ENCODE results near the gene BIRC5.

The BIRC5 gene

DNA sequence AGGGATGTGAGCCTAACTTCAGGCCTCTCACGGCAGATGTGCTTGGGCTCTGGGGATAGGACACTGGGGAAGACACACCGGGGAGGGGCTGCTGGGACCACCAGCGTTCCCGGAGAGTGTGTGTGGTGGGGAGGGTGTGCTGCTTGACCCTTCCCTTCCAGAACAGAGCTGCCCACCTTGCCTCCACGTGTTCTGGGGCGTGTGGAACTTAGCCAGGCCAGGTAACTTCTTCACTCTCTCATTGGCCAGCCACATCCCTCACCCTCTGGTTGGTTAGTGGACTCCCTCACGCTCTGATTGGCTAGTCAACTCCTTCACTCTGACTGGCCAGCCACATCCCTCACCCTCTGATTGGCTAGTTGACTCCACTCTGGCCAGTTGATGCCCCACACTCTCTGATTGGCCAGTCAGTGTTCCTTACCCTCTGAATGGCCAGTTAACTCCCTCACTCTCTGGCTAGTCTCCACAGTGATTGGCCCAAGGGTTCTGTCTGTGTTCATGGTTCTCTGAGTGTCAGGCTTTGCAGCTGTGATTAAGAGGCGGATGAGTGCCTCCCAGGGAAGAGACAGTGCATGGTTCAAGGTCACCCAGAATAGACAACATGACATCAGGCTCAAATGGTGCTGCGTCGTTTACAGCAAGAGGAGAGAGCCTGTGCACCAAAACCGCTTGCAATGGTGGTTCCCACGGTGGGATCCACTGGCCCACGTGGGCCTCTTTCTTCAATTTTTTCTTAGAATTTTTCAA, 27.4 kb downstream of the BIRC5 start:
- no peaks in the 10 kb centered on the region for H3K9me3 ChIP-seq
- no peaks in the 10 kb centered on the region for H3K36me3 ChIP-seq
- no peaks in the 10 kb centered on the region for H3K27me3 ChIP-seq
- no peak overlapping the region for H3K4me3 ChIP-seq
- intact Hi-C loops (cut with DNase I; ENCODE audit: low total_unique reads) = no loop called here
- TF ChIP-seq, protein P1, sequence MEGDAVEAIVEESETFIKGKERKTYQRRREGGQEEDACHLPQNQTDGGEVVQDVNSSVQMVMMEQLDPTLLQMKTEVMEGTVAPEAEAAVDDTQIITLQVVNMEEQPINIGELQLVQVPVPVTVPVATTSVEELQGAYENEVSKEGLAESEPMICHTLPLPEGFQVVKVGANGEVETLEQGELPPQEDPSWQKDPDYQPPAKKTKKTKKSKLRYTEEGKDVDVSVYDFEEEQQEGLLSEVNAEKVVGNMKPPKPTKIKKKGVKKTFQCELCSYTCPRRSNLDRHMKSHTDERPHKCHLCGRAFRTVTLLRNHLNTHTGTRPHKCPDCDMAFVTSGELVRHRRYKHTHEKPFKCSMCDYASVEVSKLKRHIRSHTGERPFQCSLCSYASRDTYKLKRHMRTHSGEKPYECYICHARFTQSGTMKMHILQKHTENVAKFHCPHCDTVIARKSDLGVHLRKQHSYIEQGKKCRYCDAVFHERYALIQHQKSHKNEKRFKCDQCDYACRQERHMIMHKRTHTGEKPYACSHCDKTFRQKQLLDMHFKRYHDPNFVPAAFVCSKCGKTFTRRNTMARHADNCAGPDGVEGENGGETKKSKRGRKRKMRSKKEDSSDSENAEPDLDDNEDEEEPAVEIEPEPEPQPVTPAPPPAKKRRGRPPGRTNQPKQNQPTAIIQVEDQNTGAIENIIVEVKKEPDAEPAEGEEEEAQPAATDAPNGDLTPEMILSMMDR (IDR thresholded peaks at IDR 0.05) = no peak
- DNase-seq = no peak
- H3K27ac ChIP-seq = no peak overlapping the region
- H3K4me1 ChIP-seq = no peaks in the 10 kb centered on the region

DNA sequence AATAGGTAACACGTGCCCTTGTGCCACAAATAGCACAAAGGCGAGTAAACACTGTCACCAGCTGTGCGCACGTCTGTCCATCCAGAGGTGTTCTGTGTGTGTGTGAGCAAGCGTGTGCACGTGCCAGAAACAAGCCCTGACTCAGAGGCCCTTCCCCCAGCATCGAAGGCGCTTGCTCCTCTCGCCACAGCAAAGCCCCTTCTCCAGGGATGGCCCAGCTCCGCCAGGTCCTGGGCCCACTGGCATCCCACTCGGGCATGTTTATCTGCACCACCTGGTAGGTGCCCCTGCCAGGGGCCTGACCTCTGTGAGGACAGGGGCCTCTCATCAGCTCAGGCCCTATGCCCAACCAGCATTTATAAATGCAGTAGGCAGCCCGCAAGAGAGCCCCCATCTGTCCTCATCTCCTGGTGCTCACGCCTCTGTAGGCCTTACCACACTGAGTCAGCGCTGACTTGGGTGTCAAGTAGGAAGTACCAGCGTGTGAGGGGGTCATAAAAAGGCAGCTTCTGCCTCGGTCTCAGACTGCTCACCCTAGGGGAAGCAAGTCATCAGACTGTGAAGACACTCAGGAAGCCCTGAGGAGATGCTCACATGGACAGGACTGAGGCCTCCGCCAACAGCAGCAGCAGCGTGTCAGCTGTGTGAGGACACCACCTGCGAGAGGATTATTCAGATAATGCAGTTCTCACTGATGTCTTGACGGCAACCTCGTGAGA, 28.1 kb downstream of the BIRC5 start:
- TF ChIP-seq, protein P1 (IDR thresholded peaks at IDR 0.05) = no peak
- DNase-seq = no peak
- intact Hi-C loops (cut with DNase I; ENCODE audit: low total_unique reads) = no loop called here
- Histone ChIP-seq H3K4me3 (no peak overlapping the region), H3K9me3 (no peaks in the 10 kb centered on the region), H3K36me3 (no peaks in the 10 kb centered on the region), H3K27ac (no peak overlapping the region), H3K27me3 (no peaks in the 10 kb centered on the region), H3K4me1 (no peaks in the 10 kb centered on the region)

DNA sequence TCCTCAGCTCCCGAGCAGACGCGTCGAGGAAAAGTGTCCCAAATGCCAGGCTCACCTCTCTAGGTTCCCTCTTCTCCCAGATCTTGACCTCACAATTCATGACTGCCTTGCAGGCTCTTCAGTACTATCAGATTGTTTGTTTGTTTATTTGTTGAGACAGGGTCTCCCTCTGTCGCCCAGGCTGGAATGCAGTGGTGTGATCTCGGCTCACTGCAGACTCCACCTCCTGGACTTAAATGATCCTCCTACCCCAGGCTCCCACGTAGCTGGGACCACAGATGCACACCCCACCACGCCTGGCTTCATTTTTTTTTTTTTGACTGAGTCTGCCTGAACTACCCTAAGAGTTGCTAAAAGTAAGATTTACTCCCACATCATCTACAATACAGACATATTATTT, 33.3 kb downstream of the BIRC5 start:
- Histone ChIP-seq H3K27me3 (peaks cover 0 to 19% of the 10 kb centered on the region in 2 donors), H3K27ac (no peak overlapping the region), H3K4me1 (peaks cover 0 to 11% (median 4%) of the 10 kb centered on the region in 4 donors), H3K4me3 (no peak overlapping the region), H3K9me3 (no peaks in the 10 kb centered on the region), H3K36me3 (no peaks in the 10 kb centered on the region)
- no peak for DNase-seq
- TF ChIP-seq, protein P1 (IDR thresholded peaks at IDR 0.05) = no peak
- intact Hi-C loops (cut with DNase I; ENCODE audit: low total_unique reads) = no loop called here

DNA sequence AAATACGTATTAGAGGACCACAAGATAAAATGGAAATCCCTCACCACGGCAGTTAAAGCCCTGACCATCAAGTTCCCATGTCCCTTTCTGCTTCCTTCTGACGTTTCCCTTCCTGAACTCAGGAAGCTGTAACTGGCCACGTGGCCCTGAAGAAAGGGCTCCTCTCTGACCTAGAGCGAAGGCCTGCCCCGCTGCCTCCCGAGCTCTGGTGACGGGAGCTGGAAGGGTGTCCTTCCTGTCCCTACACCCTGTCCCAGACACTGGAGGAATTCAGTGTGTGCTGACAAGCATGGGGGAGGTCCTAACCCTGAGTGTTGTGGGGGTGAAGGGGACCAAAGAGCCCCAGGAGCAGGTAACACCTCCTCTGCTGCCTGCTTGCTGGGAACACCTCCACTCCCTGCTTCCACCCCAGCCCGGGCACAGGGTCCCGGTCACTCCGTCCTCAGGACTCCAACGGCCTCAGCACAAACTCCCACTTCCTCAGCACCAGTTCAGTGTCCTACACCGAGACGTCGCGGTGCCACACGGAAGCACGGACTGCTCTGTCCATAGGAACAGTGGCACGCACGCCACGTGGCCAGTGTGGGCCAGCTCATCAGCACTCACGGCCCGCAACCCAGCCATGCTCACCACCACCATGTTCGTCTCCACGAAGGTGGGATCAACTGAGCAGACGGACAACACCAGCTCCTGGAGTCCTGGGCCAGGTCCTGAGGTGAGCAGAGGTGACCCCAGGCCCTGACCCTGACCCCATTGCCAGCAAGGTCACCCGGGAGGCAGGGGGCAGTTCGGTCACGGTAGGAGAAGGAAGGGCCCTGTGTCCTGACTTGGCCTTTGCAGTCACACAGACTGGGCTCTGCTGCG, 34.2 kb downstream of the BIRC5 start:
- intact Hi-C loops (cut with DNase I; ENCODE audit: low total_unique reads) = loop anchor here (2.0 kb wide), 1 partner anchor 135 kb away; no protein-coding TSS in a partner anchor
- Histone ChIP-seq H3K27me3 (peaks cover 0 to 19% of the 10 kb centered on the region in 2 donors), H3K4me1 (peaks cover 0 to 11% (median 4%) of the 10 kb centered on the region in 4 donors), H3K9me3 (no peaks in the 10 kb centered on the region), H3K27ac (no peak overlapping the region), H3K4me3 (no peak overlapping the region), H3K36me3 (no peaks in the 10 kb centered on the region)
- TF ChIP-seq, protein P1 (IDR thresholded peaks at IDR 0.05) = no peak
- DNase-seq = no peak

DNA sequence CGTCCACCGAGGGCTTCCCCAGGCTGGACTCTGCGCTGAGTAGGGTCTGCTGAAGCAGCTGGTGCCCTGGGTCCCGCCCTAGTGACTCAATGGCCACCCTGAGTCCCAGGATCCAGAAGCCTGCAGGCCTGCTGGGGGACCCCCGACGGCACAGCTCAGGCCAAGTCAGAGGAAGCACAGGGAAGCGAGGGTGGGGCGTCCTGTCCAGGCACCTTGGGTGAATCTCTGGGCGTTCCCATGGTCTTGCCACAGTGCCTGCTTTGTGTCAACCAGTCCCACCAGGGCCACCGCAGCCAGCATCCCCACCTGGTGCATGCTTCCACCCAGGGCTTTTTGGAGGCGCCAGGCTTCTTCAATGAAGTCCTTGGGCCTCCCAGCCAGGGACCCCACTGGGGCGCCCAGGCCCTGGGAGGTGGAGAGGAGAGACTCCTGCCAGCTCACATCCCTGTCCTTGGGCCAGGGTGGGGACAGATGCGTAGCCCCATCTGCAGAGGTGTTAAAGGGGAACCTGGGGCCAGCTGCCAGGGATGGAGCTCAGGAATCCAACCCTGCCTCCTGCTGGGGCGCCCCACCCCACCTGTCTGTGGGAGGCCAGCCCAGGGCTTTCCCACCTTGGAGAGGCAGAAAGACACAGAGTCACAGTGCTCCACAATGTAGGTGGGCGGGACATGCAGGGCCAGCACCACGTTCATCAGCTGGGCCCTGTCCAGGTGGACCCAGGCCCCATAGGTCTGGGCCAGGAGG, 35.2 kb downstream of the BIRC5 start:
- no peak for DNase-seq
- Histone ChIP-seq H3K27me3 (peaks cover 0 to 19% of the 10 kb centered on the region in 2 donors), H3K36me3 (no peaks in the 10 kb centered on the region), H3K9me3 (no peaks in the 10 kb centered on the region), H3K4me1 (peaks cover 0 to 15% (median 7%) of the 10 kb centered on the region in 4 donors), H3K4me3 (no peak overlapping the region), H3K27ac (no peak overlapping the region)
- TF ChIP-seq, protein P1 (IDR thresholded peaks at IDR 0.05) = no peak
- intact Hi-C loops (cut with DNase I; ENCODE audit: low total_unique reads) = loop anchor here (2.0 kb wide), 1 partner anchor 136 kb away; no protein-coding TSS in a partner anchor
